ENCODE measurements around the gene MACROD1. TPM values are rescaled to one million over a fixed set of nuclear protein-coding genes. Genes with fewer than 3 reads are reported as not detected.

MACROD1 gene
- total and polyA plus RNA-seq, 10 of the 15 experiments (the other 5 are each of a cell fraction or from before 2014, with no cell fraction given), result 1.2 to 22.7 (median 11.3) TPM; not detected in 1

DNA sequence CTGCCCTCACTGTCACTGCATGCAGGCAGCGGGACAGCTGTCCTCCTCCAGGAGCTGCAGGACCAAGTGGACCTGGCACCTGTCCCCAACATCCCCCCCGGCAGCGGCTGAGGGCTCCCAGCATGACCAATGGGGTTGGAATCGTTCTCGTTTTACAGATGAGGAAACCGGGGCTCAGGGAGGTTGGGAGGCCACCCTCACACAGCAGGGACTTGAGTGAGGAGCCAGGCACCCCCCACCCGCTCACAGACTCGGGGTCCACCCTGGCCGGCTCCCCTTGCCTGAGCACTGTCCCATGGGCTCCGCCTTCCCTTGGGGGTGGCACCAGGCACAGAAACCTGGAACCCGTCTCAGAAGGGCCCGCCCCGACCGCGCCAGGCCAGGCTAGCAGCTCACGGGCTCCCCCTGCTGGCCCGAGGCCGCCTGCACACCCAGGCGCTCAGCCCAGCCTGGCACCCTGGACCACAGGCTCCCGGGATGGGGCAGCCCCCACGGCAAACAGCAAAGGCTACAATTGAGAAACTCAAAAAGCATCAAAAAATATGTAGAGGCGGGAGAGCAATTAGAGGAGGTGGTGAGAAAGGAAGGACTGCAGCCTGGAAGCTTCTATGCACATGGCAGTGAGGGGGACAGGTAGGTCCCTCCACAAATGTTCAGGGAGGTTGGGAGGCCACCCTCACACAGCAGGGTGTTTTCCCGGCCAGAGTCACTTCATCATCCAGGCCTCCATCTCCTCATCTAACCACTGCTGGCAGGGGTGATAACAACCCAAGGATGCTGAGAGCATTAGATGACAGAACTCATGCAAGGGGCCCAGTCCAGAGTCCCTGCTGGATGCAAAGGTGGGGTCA, 12.8 kb downstream of the MACROD1 start (continued):
- TF ChIP-seq, protein P1, sequence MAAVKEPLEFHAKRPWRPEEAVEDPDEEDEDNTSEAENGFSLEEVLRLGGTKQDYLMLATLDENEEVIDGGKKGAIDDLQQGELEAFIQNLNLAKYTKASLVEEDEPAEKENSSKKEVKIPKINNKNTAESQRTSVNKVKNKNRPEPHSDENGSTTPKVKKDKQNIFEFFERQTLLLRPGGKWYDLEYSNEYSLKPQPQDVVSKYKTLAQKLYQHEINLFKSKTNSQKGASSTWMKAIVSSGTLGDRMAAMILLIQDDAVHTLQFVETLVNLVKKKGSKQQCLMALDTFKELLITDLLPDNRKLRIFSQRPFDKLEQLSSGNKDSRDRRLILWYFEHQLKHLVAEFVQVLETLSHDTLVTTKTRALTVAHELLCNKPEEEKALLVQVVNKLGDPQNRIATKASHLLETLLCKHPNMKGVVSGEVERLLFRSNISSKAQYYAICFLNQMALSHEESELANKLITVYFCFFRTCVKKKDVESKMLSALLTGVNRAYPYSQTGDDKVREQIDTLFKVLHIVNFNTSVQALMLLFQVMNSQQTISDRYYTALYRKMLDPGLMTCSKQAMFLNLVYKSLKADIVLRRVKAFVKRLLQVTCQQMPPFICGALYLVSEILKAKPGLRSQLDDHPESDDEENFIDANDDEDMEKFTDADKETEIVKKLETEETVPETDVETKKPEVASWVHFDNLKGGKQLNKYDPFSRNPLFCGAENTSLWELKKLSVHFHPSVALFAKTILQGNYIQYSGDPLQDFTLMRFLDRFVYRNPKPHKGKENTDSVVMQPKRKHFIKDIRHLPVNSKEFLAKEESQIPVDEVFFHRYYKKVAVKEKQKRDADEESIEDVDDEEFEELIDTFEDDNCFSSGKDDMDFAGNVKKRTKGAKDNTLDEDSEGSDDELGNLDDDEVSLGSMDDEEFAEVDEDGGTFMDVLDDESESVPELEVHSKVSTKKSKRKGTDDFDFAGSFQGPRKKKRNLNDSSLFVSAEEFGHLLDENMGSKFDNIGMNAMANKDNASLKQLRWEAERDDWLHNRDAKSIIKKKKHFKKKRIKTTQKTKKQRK (IDR thresholded peaks at IDR 0.05; ENCODE audit: low read depth, low read length), result no peak
- TF ChIP-seq GABPA (IDR thresholded peaks at IDR 0.05; ENCODE audit: low read depth) (no peak), RBBP5 (conservative IDR thresholded peaks at IDR 0.05) (no peak), ZZZ3 (IDR thresholded peaks at IDR 0.05; ENCODE audit: control insufficient read depth, insufficient read length, low read depth) (no peak), IKZF1 (conservative IDR thresholded peaks at IDR 0.05) (peak; percentile 42; the same call in 1 of the 2 replicates)
- TF ChIP-seq, protein P2, sequence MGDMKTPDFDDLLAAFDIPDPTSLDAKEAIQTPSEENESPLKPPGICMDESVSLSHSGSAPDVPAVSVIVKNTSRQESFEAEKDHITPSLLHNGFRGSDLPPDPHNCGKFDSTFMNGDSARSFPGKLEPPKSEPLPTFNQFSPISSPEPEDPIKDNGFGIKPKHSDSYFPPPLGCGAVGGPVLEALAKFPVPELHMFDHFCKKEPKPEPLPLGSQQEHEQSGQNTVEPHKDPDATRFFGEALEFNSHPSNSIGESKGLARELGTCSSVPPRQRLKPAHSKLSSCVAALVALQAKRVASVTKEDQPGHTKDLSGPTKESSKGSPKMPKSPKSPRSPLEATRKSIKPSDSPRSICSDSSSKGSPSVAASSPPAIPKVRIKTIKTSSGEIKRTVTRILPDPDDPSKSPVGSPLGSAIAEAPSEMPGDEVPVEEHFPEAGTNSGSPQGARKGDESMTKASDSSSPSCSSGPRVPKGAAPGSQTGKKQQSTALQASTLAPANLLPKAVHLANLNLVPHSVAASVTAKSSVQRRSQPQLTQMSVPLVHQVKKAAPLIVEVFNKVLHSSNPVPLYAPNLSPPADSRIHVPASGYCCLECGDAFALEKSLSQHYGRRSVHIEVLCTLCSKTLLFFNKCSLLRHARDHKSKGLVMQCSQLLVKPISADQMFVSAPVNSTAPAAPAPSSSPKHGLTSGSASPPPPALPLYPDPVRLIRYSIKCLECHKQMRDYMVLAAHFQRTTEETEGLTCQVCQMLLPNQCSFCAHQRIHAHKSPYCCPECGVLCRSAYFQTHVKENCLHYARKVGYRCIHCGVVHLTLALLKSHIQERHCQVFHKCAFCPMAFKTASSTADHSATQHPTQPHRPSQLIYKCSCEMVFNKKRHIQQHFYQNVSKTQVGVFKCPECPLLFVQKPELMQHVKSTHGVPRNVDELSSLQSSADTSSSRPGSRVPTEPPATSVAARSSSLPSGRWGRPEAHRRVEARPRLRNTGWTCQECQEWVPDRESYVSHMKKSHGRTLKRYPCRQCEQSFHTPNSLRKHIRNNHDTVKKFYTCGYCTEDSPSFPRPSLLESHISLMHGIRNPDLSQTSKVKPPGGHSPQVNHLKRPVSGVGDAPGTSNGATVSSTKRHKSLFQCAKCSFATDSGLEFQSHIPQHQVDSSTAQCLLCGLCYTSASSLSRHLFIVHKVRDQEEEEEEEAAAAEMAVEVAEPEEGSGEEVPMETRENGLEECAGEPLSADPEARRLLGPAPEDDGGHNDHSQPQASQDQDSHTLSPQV (IDR thresholded peaks at IDR 0.05), result no peak
- TF ChIP-seq, protein P3, sequence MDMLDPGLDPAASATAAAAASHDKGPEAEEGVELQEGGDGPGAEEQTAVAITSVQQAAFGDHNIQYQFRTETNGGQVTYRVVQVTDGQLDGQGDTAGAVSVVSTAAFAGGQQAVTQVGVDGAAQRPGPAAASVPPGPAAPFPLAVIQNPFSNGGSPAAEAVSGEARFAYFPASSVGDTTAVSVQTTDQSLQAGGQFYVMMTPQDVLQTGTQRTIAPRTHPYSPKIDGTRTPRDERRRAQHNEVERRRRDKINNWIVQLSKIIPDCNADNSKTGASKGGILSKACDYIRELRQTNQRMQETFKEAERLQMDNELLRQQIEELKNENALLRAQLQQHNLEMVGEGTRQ (IDR thresholded peaks at IDR 0.05; ENCODE audit: borderline replicate concordance, low read depth, low read length), result no peak
- TF ChIP-seq, protein P4, sequence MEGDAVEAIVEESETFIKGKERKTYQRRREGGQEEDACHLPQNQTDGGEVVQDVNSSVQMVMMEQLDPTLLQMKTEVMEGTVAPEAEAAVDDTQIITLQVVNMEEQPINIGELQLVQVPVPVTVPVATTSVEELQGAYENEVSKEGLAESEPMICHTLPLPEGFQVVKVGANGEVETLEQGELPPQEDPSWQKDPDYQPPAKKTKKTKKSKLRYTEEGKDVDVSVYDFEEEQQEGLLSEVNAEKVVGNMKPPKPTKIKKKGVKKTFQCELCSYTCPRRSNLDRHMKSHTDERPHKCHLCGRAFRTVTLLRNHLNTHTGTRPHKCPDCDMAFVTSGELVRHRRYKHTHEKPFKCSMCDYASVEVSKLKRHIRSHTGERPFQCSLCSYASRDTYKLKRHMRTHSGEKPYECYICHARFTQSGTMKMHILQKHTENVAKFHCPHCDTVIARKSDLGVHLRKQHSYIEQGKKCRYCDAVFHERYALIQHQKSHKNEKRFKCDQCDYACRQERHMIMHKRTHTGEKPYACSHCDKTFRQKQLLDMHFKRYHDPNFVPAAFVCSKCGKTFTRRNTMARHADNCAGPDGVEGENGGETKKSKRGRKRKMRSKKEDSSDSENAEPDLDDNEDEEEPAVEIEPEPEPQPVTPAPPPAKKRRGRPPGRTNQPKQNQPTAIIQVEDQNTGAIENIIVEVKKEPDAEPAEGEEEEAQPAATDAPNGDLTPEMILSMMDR (IDR thresholded peaks at IDR 0.05 in 2 of 3, conservative IDR thresholded peaks at IDR 0.05 in 1 of 3; ENCODE audit: control insufficient read depth in 2 of 3, extremely low read depth in 1 of 3, insufficient read depth in 1 of 3, low read depth in 3 of 3, low read length in 3 of 3), result peak; percentile 91 to 99 (median 99)
- TF ChIP-seq, protein P5, sequence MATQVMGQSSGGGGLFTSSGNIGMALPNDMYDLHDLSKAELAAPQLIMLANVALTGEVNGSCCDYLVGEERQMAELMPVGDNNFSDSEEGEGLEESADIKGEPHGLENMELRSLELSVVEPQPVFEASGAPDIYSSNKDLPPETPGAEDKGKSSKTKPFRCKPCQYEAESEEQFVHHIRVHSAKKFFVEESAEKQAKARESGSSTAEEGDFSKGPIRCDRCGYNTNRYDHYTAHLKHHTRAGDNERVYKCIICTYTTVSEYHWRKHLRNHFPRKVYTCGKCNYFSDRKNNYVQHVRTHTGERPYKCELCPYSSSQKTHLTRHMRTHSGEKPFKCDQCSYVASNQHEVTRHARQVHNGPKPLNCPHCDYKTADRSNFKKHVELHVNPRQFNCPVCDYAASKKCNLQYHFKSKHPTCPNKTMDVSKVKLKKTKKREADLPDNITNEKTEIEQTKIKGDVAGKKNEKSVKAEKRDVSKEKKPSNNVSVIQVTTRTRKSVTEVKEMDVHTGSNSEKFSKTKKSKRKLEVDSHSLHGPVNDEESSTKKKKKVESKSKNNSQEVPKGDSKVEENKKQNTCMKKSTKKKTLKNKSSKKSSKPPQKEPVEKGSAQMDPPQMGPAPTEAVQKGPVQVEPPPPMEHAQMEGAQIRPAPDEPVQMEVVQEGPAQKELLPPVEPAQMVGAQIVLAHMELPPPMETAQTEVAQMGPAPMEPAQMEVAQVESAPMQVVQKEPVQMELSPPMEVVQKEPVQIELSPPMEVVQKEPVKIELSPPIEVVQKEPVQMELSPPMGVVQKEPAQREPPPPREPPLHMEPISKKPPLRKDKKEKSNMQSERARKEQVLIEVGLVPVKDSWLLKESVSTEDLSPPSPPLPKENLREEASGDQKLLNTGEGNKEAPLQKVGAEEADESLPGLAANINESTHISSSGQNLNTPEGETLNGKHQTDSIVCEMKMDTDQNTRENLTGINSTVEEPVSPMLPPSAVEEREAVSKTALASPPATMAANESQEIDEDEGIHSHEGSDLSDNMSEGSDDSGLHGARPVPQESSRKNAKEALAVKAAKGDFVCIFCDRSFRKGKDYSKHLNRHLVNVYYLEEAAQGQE (IDR thresholded peaks at IDR 0.05; ENCODE audit: low read depth, low read length), result no peak

Data from GM12878 (cell line).